GM12878 (cell line): Measurements from ENCODE around the gene PSMB5. TPM values are rescaled to one million over a fixed set of nuclear protein-coding genes. Genes with fewer than 3 reads are reported as not detected.

Experiments
- KAT2A ChIP-seq: conservative IDR thresholded peaks from 2 replicates; pipeline ENCODE4 v1.6.1; 2011; ENCODE audit warnings: low read depth, low read length; ENCODE audit not compliant: control insufficient read depth
- KDM1A ChIP-seq: fragments of 200-600 bp; sonication (generic); IDR thresholded peaks from 2 replicates; pipeline ENCODE4 v1.6.1; 2016; ENCODE audit warnings: borderline replicate concordance
- MTA3 ChIP-seq: IDR thresholded peaks from 2 replicates; pipeline ENCODE4 v1.6.1; 2012; ENCODE audit warnings: low read length, inconsistent platforms, borderline replicate concordance
- MYB ChIP-seq: fragments of 150-350 bp; IDR thresholded peaks from 2 replicates; pipeline ENCODE4 v1.6.1; 2014; ENCODE audit warnings: mild to moderate bottlenecking, low read depth, low read length, borderline replicate concordance
- NR2C1 ChIP-seq: fragments of 450-650 bp; IDR thresholded peaks from 2 replicates; pipeline ENCODE4 v1.6.1; 2017; ENCODE audit warnings: antibody characterized with exemption, mild to moderate bottlenecking, moderate library complexity
- NRF1 ChIP-seq: conservative IDR thresholded peaks from 2 replicates; pipeline ENCODE4 v1.6.1; 2011; ENCODE audit warnings: mild to moderate bottlenecking, low read depth, low read length, improper control_type of control experiment
- POLR2A ChIP-seq: IDR thresholded peaks from 2 replicates; pipeline ENCODE4 v1.6.1; 2011; ENCODE audit warnings: low read depth, mild to moderate bottlenecking, low read length
- RAD21 ChIP-seq: IDR thresholded peaks from 2 replicates; pipeline ENCODE4 v1.6.1; 2011; ENCODE audit warnings: mild to moderate bottlenecking, low read depth, low read length, moderate library complexity; ENCODE audit not compliant: insufficient read depth
- ZNF24 ChIP-seq: fragments of 450-650 bp; IDR thresholded peaks from 2 replicates; pipeline ENCODE4 v1.6.1; 2017; ENCODE audit warnings: antibody characterized with exemption, mild to moderate bottlenecking
- ZZZ3 ChIP-seq: IDR thresholded peaks from 2 replicates; pipeline ENCODE4 v1.6.1; 2011; ENCODE audit warnings: low read depth; ENCODE audit not compliant: control insufficient read depth, insufficient read length
- polyA plus RNA-seq, 11 experiments: library from polyadenylated mRNA; depleted of rRNA in 4 of 11; unstranded in 6 of 11; stranded (reverse) in 5 of 11; fragments of >200 nt; fragmentation: Nextera tagmentation in 4 of 11; fragmentation: Illumina TruSeq in 1 of 11; extraction: Ambion mirVana in 4 of 11; extraction: Trizol in 1 of 11; gene quantifications; 1 replicate in 1 of 11; 2 replicates in 10 of 11; pipeline versions ENCODE4 v1.2.1 to v1.2.3, GENCODE V29; 2011 to 2016; ENCODE audit warnings: inconsistent platforms in 2 of 11, missing spikeins in 2 of 11, low read depth in 1 of 11
- total RNA-seq, 4 experiments: library from RNA; depleted of rRNA in 3 of 4; stranded (reverse); fragments of >200 nt in 3 of 4; fragmentation: Illumina TruSeq in 1 of 4; extraction: Trizol in 1 of 4; gene quantifications; 2 replicates each; pipeline versions ENCODE4 v1.2.1 to v1.2.3, GENCODE V29; 2013 to 2021
- TF ChIP-seq, protein P1 (sequence below): fragments of 450-650 bp; IDR thresholded peaks from 2 replicates; pipeline ENCODE4 v1.6.1; 2016; ENCODE audit warnings: mild to moderate bottlenecking

The PSMB5 gene
- total and polyA plus RNA-seq, 10 of the 15 experiments (the other 5 are each of a cell fraction or from before 2014, with no cell fraction given), result 84.5 to 802 (median 144) TPM

DNA sequence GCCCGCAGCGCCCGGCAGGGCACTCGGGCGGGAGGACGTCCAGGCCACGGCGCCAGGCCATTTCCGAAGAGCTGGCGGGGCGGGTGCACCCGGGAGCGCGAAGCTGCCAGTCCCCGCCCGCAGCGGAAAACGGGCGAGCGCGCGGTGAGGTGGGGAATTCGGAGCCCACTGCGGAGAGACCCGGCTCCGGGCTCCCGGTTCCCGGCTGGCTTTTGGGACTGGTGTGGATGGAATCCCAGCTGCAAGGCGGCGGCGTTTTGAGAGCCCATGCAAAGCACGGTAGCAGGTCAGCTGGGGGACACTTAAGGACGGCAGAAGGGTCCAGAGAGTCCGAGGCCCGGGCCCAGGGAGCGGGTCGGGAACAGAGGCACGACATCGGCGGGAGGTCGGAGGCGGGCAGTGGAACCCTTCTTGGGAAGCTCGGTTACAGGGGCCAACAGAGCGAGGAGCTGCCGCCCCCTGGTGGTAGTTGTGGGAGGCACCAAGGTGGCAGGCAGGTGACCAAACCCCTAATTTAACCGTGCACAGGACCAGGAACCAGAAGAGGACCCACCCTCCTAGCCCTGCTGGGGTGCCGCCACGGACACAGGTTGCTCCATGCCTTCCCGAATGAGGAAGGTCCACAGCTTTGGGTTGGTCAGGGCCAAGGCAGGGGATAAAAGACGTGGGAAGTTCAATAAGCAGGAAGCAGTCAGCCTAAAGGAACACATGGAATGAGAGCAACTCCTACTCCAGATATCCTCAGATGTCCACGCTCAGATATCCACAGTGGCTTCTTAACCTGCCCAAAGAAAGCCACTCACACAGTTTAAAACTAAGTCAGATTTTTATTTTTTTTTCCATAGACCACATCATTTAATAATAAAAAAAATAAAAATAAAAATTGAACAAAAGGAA, 23.3 kb upstream of the PSMB5 start (continued):
- TF ChIP-seq POLR2A (peak; percentile 74), ZNF24 (no peak), MTA3 (peak; percentile 64; the same call in 1 of the 2 replicates), RAD21 (peak; percentile 78), KDM1A (no peak), KAT2A (no peak), NRF1 (no peak), NR2C1 (no peak), MYB (no peak), ZZZ3 (no peak)
- TF ChIP-seq, protein P1, sequence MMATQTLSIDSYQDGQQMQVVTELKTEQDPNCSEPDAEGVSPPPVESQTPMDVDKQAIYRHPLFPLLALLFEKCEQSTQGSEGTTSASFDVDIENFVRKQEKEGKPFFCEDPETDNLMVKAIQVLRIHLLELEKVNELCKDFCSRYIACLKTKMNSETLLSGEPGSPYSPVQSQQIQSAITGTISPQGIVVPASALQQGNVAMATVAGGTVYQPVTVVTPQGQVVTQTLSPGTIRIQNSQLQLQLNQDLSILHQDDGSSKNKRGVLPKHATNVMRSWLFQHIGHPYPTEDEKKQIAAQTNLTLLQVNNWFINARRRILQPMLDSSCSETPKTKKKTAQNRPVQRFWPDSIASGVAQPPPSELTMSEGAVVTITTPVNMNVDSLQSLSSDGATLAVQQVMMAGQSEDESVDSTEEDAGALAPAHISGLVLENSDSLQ, result no peak
